ENCODE data around the gene CD81.

The CD81 gene

DNA sequence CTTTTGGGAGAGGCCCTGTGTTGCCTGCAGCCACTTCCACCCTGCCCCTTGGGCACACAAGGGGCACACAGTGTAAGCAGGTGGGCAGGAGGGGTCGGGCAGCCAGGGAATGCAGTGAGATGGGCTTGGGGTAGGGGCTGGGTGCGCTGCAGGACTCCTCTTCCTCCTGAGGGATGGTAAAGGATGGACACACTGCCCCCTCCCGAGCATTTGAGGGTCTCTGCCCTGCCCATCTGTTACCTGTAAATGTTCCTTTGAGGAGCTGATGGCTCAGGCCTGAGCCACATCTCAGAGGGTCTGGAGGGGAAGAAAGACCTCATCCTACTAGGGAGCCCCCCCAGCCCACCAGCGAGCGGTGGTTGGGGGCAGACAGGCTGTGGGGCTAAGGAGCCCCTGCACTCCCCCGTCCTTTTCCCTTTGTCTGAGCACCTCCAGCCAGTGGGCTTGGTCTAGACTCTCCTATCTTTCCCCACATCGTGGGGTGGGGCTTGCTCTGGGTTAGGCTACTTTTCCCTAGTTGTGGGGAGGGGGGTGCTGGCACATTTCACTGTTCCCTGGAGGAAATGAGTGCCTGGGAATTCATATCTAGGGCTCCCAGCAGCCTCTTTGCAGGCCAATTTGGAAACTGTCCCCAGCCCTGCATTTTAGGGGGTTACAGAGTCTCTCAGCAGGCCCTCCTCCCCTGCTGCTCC lies 21.7 kb downstream of the CD81 start:
- Histone ChIP-seq H3K79me2 (ENCODE audit: low read length) (peaks cover 20% of the 10 kb centered on the region), H3K9ac (ENCODE audit: low read length) (no peak overlapping the region), H3K9me3 (ENCODE audit: insufficient read depth, low read length) (no peaks in the 10 kb centered on the region), H3K4me1 (ENCODE audit: low read length) (peaks cover 11% of the 10 kb centered on the region), H4K20me1 (ENCODE audit: insufficient read depth, low read length) (peaks cover 2% of the 10 kb centered on the region; the same call in 1 of the 2 replicates), H3K4me3 (ENCODE audit: low read length) (peak overlapping the region; percentile 97), H2AFZ (ENCODE audit: low read depth, low read length) (no peak overlapping the region), H3K27ac (ENCODE audit: low read length) (no peak overlapping the region), H3K36me3 (replicated peaks; ENCODE audit: low read depth, low read length) (peaks cover 3% of the 10 kb centered on the region), H3K4me2 (ENCODE audit: low read length) (peak overlapping the region; percentile 70), H3K27me3 (ENCODE audit: low read depth, low read length) (no peaks in the 10 kb centered on the region)
- TF ChIP-seq, protein P1, sequence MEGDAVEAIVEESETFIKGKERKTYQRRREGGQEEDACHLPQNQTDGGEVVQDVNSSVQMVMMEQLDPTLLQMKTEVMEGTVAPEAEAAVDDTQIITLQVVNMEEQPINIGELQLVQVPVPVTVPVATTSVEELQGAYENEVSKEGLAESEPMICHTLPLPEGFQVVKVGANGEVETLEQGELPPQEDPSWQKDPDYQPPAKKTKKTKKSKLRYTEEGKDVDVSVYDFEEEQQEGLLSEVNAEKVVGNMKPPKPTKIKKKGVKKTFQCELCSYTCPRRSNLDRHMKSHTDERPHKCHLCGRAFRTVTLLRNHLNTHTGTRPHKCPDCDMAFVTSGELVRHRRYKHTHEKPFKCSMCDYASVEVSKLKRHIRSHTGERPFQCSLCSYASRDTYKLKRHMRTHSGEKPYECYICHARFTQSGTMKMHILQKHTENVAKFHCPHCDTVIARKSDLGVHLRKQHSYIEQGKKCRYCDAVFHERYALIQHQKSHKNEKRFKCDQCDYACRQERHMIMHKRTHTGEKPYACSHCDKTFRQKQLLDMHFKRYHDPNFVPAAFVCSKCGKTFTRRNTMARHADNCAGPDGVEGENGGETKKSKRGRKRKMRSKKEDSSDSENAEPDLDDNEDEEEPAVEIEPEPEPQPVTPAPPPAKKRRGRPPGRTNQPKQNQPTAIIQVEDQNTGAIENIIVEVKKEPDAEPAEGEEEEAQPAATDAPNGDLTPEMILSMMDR (IDR thresholded peaks at IDR 0.05; ENCODE audit: low read depth, low read length), result no peak
- TF ChIP-seq EZH2phosphoT487 (IDR thresholded peaks at IDR 0.05; ENCODE audit: low read depth), result no peak

DNA sequence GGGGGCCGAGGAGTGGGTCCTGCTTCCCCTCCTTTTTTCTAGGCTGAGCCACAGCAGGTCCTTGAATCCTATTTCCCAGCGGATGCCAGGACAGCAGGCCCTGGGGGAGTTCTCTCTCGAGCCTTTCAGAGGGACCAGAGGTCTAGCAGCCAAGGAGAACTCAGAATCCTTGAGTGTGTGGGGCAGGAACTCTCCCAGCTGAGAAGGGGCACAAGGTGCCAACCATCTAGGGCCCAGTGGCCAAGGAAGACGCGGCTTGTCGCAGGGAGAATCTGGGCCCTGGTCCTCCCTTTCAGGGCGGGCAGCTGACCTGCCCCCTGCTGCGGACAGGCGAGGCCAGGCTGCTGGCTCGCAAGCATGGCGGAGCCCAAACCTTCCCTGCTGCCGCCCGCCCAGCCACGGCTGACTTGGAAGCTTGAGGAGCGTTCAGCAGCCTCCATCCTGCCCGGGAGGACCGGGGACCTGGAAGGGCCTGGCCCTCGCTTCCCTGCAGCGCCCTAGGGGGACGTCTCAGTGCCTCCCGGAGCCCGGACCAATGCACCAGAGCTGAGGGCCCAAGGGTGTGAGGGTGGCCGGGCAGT lies 22.5 kb downstream of the CD81 start:
- TF ChIP-seq EZH2phosphoT487 (IDR thresholded peaks at IDR 0.05; ENCODE audit: low read depth), result no peak
- TF ChIP-seq, protein P1 (IDR thresholded peaks at IDR 0.05; ENCODE audit: low read depth, low read length), result no peak
- peak overlapping the region; percentile 97 for H3K4me3 ChIP-seq (ENCODE audit: low read length)
- peaks cover 3% of the 10 kb centered on the region for H3K36me3 ChIP-seq (replicated peaks; ENCODE audit: low read depth, low read length)
- H4K20me1 ChIP-seq (ENCODE audit: insufficient read depth, low read length), result no peaks in the 10 kb centered on the region
- no peak overlapping the region for H2AFZ ChIP-seq (ENCODE audit: low read depth, low read length)
- no peaks in the 10 kb centered on the region for H3K9me3 ChIP-seq (ENCODE audit: insufficient read depth, low read length)
- H3K4me2 ChIP-seq (ENCODE audit: low read length), result peak overlapping the region; percentile 70
- peaks cover 20% of the 10 kb centered on the region for H3K79me2 ChIP-seq (ENCODE audit: low read length)
- H3K4me1 ChIP-seq (ENCODE audit: low read length), result peaks cover 11% of the 10 kb centered on the region
- no peaks in the 10 kb centered on the region for H3K27me3 ChIP-seq (ENCODE audit: low read depth, low read length)
- peak overlapping the region; percentile 82 for H3K9ac ChIP-seq (ENCODE audit: low read length)
- peak overlapping the region; percentile 56 for H3K27ac ChIP-seq (ENCODE audit: low read length)

DNA sequence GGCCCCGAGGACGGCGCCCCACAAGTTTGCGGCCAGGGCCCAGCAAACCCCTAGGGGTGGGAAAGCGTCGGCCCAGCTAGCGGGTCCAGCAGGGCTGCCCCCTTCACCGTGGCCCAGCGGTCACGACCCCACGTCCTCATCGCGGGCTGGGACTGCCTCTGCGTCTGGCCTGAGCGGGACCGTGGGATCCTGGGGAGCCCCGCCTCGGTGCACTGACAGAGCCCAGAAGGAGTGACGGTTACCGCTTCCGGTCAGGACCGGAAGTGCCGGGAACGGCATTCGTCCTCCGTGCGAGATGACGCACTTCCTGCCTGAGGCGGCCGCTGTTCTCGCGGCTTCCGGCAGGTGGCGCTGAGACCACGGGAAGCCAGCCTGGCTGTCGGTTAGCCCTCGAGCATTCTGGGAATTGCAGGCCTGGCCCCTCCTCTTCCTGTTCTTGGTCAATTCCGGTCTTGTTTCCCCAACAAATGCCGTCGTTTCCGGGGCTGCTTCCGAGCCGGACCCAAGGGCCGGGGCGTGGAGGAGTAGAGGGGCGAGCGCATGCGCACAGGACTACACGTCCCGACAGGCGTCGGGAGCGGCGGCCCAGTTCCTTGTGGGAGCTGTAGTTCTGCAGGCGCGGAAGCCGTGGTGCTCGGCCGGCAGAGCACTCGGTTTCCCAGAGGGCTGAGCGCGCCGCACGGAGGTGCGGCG lies 23.1 kb downstream of the CD81 start, which contains the start of gene TSSC4:
Gene TSSC4, plus strand, starts transcription at position 682 of the 693 bp plus-strand sequence. CDS start 1,884 bp downstream, outside the sequence.
- Histone ChIP-seq H3K36me3 (replicated peaks; ENCODE audit: low read depth, low read length) (peaks cover 3% of the 10 kb centered on the region), H3K4me2 (ENCODE audit: low read length) (peak within 1 kb of the TSS; percentile 95), H2AFZ (ENCODE audit: low read depth, low read length) (no peak within 1 kb of the TSS), H3K4me1 (ENCODE audit: low read length) (peaks cover 11% of the 10 kb centered on the region), H3K9me3 (ENCODE audit: insufficient read depth, low read length) (no peaks in the 10 kb centered on the region), H3K4me3 (ENCODE audit: low read length) (peak within 1 kb of the TSS; percentile 97), H3K79me2 (ENCODE audit: low read length) (peaks cover 20% of the 10 kb centered on the region), H3K9ac (ENCODE audit: low read length) (peak within 1 kb of the TSS; percentile 82), H4K20me1 (ENCODE audit: insufficient read depth, low read length) (no peaks in the 10 kb centered on the region), H3K27ac (ENCODE audit: low read length) (peak within 1 kb of the TSS; percentile 56), H3K27me3 (ENCODE audit: low read depth, low read length) (no peaks in the 10 kb centered on the region)
- TF ChIP-seq, protein P1 (IDR thresholded peaks at IDR 0.05; ENCODE audit: low read depth, low read length), result peak; percentile 89
- no peak for TF ChIP-seq EZH2phosphoT487 (IDR thresholded peaks at IDR 0.05; ENCODE audit: low read depth)
